Umbilical cord (tissue), 2 donors: Measurements from ENCODE around the gene SRRM3. TPM values are rescaled to one million over a fixed set of nuclear protein-coding genes. Genes with fewer than 3 reads are reported as not detected.
"Not testable (repeated sequence)": the region's sequence is repeated elsewhere in the genome, so short reads cannot be mapped to it uniquely, and the experiment has no call there.

Source experiments
- DNase-seq: peaks from one replicate; pipeline ENCODE4 v3.0.0-alpha.2; 2015; ENCODE audit warnings: low spot score
- total RNA-seq: library from RNA; depleted of rRNA; stranded (reverse); fragments of >200 nt; gene quantifications from one replicate; pipeline ENCODE4 v1.2.3, GENCODE V29; 2014; ENCODE audit warnings: low replicate concordance; ENCODE audit not compliant: insufficient read depth

The SRRM3 gene
- total RNA-seq, 1 donor from 2014 or later, result 3.1 TPM

- DNase-seq, result no peak
Measured at GRCh38 chr7:76261931-76262330, 60.2 kb downstream of the SRRM3 start.

GRCh38 chr7:76262683-76263402 is 61.1 kb downstream of the SRRM3 start:
- peak; percentile 41 for DNase-seq

GRCh38 chr7:76265299-76265698 is 63.6 kb downstream of the SRRM3 start:
- DNase-seq, result no peak

DNA sequence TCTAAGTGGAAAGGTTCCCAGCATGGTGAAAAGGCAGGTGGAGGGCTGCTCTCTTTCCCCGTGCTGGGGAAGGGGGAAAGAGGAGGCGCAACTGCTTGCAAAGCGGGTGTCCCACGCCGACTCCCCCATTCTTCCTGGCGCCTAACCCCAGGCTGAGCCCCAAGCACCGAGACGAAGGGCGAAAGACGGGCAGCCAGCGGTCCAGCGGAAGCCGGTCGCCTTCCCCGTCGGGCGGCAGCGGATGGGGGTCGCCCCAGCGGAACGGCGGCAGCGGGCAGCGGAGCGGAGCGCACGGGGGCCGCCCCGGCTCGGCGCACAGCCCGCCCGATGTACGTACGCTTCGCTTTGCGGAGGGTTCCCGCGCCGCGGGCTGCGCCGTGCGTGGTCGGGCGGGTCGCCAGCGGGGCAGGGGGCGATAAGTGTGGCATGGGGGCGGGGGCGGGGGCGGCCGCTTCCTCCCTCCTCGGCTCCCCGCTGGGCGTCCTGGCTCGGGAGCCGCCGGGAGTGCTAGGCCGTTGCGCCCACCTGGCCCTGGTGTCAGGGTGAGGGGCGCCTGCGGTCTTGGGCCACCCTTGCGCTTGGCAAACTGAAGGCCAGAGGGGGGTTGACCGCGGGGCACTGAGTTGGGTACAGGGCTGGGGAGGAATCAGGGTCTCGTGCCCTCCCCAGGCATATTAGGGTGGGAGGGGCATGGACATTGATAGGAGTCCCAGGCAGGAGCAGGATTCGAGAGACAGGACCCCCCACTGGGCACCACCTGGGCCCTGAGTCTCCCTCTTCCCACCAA is 65.6 kb downstream of the SRRM3 start:
- no peak for DNase-seq

DNA sequence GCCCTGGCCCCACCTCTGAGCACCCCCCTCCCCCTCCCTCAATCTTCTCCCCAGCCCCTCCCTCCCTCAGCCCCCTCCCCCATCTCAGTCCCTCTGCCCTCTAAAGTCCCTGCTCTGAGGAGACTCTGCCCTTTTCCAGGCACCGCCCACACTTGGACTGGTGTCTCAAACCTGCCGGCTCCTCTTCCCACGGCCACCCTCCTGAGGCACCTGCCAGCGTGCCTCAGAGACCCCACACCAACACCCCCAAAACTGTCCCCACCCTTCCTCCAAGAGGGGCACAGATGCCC is 66.1 kb downstream of the SRRM3 start:
- no peak for DNase-seq

DNA sequence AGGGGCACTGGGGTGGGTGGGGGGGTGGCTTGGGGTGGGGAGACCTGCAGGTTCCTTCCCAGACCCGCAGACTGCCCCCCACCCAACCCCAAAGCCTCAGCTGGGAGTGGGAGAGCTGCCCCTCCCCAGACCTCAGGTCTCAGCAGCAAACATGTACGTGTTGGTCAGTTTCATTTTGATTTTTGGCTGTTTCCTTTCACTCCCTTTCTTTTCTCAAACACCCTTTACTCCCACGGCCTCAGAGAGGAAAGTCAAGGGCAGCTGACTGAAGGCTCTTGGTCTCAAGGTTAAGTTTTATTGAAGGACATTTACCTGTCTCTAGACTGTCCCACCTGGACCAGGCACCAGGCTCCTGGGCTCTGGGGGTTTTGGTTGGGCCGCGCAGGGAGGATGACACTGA is 66.7 kb downstream of the SRRM3 start:
- no peak for DNase-seq

- DNase-seq, result peak; percentile 71
Measured at GRCh38 chr7:76269895-76270294, 68.2 kb downstream of the SRRM3 start.

GRCh38 chr7:76271384-76271783 is 69.7 kb downstream of the SRRM3 start:
- not testable (repeated sequence) for DNase-seq

- no peak for DNase-seq
Measured at GRCh38 chr7:76272142-76272541, 70.4 kb downstream of the SRRM3 start.

- DNase-seq, result no peak
Measured at GRCh38 chr7:76272851-76273497, 71.3 kb downstream of the SRRM3 start.

DNA sequence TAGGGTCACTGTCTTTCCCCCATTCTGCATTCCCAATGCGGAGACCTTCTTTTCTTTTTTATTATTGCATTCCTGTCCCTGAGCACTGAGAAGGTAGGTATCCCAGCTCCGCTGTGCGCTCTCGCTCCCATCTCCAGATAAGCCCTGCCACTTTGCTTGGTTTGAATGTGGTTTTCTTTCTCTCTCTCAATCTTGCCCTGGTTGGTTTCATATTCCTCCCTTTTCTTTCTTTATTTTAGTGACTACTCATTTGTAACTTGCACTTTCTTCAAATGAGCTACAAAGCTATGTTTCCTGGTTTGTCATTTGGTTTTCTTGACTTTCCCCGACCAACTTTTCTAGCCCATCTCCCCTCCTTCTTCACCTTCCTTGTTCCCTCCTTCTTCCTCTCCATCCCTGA is 71.8 kb downstream of the SRRM3 start:
- DNase-seq, result no peak

DNA sequence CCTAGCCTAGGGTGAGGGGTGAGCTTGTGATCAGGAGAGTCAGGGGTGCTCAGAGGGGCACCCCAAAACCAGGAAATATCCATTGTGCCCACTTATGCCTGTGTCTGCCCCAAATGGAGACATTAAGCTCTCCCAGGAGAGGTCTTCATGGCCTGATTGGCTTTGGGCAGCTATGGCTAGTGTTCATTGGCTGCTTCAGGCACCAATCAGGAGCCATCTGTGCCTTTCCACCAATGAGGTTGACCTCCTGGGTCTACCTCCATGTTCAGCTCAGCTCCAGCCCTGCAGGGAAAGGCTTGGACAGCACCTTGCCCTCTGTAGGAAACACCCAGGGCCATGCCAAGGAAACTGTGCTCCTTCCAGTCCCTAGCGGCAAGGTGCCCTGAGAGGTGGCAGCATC is 76.8 kb downstream of the SRRM3 start:
- DNase-seq, result no peak

DNA sequence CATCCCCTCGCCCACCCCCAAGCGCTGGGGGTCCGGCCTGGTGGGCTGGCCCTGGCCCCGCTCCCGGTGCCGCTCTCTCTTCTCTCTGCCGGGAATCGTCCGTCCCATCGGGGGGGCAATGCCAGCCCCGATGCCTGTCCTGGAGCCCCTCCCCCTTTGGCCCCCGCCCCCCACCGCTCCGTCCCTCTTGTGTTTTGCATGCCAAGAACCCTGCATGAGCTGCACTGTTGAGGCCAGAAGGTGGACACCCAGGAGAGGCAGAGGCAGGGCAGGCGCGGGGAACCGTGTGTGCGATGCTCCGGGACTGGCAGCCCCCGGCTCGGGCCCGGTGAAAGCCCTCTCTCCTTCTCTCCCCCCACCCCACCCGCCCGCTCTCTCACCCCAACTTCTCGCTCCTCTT is 78.7 kb downstream of the SRRM3 start:
- DNase-seq, result no peak

DNA sequence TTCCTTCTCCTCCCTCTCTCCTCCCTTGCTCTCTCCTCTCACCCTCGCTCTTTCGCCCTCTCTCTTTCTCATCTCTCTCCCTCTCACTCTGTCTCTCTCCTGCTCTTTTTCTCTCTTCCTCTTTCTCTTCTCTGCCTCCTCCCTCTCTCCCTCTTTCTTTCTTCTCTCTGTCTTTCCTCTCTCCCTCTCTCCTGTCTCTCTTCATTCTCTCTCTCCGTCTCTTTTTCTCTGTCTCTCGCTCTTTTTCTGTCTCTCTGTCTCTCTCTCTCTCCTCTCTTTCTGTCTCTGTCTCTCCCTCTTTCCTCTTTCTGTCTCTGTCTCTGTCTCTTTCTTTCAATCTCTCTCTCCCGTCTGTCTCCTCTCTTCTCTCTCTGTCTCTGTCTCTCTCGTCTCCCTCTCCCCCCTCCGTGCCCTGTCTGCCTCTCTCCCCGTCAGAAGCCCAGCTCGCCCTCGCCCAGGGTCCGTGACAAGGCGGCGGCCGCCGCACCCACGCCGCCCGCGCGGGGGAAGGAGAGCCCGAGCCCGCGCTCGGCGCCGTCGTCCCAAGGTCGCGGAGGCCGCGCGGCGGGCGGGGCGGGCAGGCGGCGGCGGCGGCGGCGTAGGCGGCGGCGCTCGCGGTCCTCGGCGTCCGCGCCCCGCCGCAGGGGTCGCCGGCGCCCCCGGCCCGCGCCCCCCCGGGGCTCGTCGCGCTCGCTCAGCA is 79.5 kb downstream of the SRRM3 start:
- DNase-seq, result no peak

- DNase-seq, result no peak
Measured at GRCh38 chr7:76281706-76282343, 80.1 kb downstream of the SRRM3 start.

- DNase-seq, result no peak
Measured at GRCh38 chr7:76282344-76283253, 80.9 kb downstream of the SRRM3 start.

- no peak for DNase-seq
Measured at GRCh38 chr7:76283254-76284159, 81.8 kb downstream of the SRRM3 start.

- no peak for DNase-seq
Measured at GRCh38 chr7:76285604-76286374, 84.1 kb downstream of the SRRM3 start.
